GM12891 (cell line): ENCODE results near the gene RTP5.

Experiments
- POLR2A ChIP-seq: IDR thresholded peaks from 2 replicates; pipeline ENCODE4 v1.6.1; 2011; ENCODE audit warnings: low read depth, low read length, control low read depth
- POLR2AphosphoS5 ChIP-seq: IDR thresholded peaks from 2 replicates; pipeline ENCODE4 v1.6.1; 2011; ENCODE audit warnings: low read depth, low read length, control low read depth
- SPI1 ChIP-seq: IDR thresholded peaks from 2 replicates; pipeline ENCODE4 v1.6.1; 2011; ENCODE audit warnings: low read depth, low read length, control low read depth
- TAF1 ChIP-seq: IDR thresholded peaks from 2 replicates; pipeline ENCODE4 v1.6.1; 2011; ENCODE audit warnings: low read depth, low read length, control low read depth

GRCh38 chr2:241908686-241909420, 39.3 kb downstream of the RTP5 start:
- no peak for TF ChIP-seq SPI1
- TF ChIP-seq TAF1, result no peak
- no peak for TF ChIP-seq POLR2A
- TF ChIP-seq POLR2AphosphoS5, result no peak
